Esophagus muscularis mucosa (tissue), 4 donors: ENCODE data around the gene STK4. TPM values are rescaled to one million over a fixed set of nuclear protein-coding genes. Genes with fewer than 3 reads are reported as not detected.

Source experiments
- DNase-seq: peaks from one replicate; pipeline ENCODE4 v3.0.0-alpha.2; 2017; ENCODE audit errors: extremely low spot score
- H3K27ac ChIP-seq, 4 donors: fragments of 200-600 bp; sonication (generic); replicated peaks in 1 of 4; 1 replicate in 3 of 4; 2 replicates in 1 of 4; pipeline ENCODE4 v1.5.1; 2016 to 2019; ENCODE audit warnings: mild to moderate bottlenecking in 1 of 4
- H3K27me3 ChIP-seq, 4 donors: fragments of 200-600 bp; sonication (generic); one replicate each; pipeline versions ENCODE4 v1.5.1 to v1.6.0; 2016 to 2019
- H3K36me3 ChIP-seq, 4 donors: fragments of 200-600 bp; sonication (generic); one replicate each; pipeline ENCODE4 v1.5.1; 2016 to 2019
- H3K4me1 ChIP-seq, 4 donors: fragments of 200-600 bp; sonication (generic); one replicate each; pipeline ENCODE4 v1.5.1; 2016 to 2019
- H3K4me3 ChIP-seq, 4 donors: fragments of 200-600 bp; sonication (generic); 1 replicate in 2 of 4; 2 replicates in 2 of 4; pipeline ENCODE4 v1.5.1; 2016 to 2019; ENCODE audit warnings: mild to moderate bottlenecking in 4 of 4, moderate library complexity in 1 of 4
- H3K9me3 ChIP-seq, 4 donors: fragments of 200-600 bp; sonication (generic); 1 replicate in 3 of 4; 2 replicates in 1 of 4; pipeline ENCODE4 v1.5.1; 2016 to 2019
- EP300 ChIP-seq: sonication (generic); formaldehyde crosslinking; IDR thresholded peaks from one replicate; pipeline ENCODE4 v1.6.1; 2017; ENCODE audit warnings: antibody characterized with exemption
- POLR2A ChIP-seq: fragments of 450-650 bp; IDR thresholded peaks from one replicate; pipeline ENCODE4 v1.6.1; 2017; ENCODE audit warnings: antibody characterized with exemption, moderate library complexity, mild to moderate bottlenecking, low read depth
- POLR2AphosphoS5 ChIP-seq, 2 donors: sonication (generic); formaldehyde crosslinking; IDR thresholded peaks; one replicate each; pipeline ENCODE4 v1.6.1; 2017; ENCODE audit warnings: antibody characterized with exemption in 2 of 2
- WGBS: methylation state at CpG from one replicate; pipeline ENCODE4 v1.1.5; 2018; 5-methylcytosine and 5-hydroxymethylcytosine counted together
- intact Hi-C: fragments of 100-400 bp; cut with DNase I; formaldehyde crosslinking; loops from one replicate; pipeline ENCODE4 v1.15.1; 2023
- total RNA-seq, 4 donors: library from RNA; depleted of rRNA; stranded (reverse); fragments of >200 nt; gene quantifications; one replicate each; pipeline versions ENCODE4 v1.1.0 to v1.2.1, GENCODE V29; 2016
- TF ChIP-seq, protein P1 (sequence below), 3 experiments: fragments of 200-600 bp in 2 of 3; fragments of 450-650 bp in 1 of 3; sonication (generic) in 2 of 3; IDR thresholded peaks; one replicate each; pipeline ENCODE4 v1.5.1; 2017 to 2019; ENCODE audit warnings: antibody characterized with exemption in 3 of 3, mild to moderate bottlenecking in 2 of 3, moderate library complexity in 1 of 3

The STK4 gene
- total RNA-seq, 4 donors from 2014 or later, result 26.0 to 31.6 (median 27.7) TPM

DNA sequence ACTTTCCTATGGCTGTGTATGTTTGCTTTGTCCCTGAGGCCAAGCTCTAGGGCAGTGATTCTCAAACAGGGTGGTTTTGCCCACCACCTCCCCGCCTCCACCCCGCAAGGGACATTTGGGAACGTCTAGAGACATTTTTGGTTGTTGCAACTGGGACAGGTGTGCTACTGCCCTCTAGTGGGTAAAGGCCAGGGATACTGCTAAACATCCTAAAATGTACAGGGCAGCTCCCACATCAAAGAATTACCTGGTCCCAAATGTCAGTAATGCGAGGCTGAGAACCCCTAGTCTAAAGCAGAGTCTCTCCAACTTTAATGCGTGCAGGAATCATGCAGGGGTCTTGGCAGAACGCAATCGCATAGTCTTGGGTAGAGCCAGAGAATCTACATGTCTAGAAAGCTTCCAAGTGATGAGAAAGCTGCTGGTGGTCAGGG is 129.5 kb downstream of the STK4 start:
- no peak overlapping the region for H3K4me3 ChIP-seq
- H3K9me3 ChIP-seq, result no peaks in the 10 kb centered on the region
- WGBS, result 8% methylated on average over 2 of the region's 7 CpGs
- H3K4me1 ChIP-seq, result peaks cover 6 to 28% (median 17%) of the 10 kb centered on the region in 4 donors
- no peak for TF ChIP-seq EP300
- no peak for TF ChIP-seq POLR2AphosphoS5 (IDR thresholded peaks at IDR 0.05)
- TF ChIP-seq, protein P1, sequence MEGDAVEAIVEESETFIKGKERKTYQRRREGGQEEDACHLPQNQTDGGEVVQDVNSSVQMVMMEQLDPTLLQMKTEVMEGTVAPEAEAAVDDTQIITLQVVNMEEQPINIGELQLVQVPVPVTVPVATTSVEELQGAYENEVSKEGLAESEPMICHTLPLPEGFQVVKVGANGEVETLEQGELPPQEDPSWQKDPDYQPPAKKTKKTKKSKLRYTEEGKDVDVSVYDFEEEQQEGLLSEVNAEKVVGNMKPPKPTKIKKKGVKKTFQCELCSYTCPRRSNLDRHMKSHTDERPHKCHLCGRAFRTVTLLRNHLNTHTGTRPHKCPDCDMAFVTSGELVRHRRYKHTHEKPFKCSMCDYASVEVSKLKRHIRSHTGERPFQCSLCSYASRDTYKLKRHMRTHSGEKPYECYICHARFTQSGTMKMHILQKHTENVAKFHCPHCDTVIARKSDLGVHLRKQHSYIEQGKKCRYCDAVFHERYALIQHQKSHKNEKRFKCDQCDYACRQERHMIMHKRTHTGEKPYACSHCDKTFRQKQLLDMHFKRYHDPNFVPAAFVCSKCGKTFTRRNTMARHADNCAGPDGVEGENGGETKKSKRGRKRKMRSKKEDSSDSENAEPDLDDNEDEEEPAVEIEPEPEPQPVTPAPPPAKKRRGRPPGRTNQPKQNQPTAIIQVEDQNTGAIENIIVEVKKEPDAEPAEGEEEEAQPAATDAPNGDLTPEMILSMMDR (IDR thresholded peaks at IDR 0.05), result peak; percentile 52 to 79 (median 64)
- no peak for TF ChIP-seq POLR2A
- H3K27ac ChIP-seq, result no peak overlapping the region
- intact Hi-C loops, result loop anchor here (5.0 kb wide), 2 partner anchors 54 to 84 kb away; no protein-coding TSS in a partner anchor
- no peak for DNase-seq
- H3K27me3 ChIP-seq, result peaks cover 0 to 60% (median 28%) of the 10 kb centered on the region in 4 donors
- no peaks in the 10 kb centered on the region for H3K36me3 ChIP-seq

DNA sequence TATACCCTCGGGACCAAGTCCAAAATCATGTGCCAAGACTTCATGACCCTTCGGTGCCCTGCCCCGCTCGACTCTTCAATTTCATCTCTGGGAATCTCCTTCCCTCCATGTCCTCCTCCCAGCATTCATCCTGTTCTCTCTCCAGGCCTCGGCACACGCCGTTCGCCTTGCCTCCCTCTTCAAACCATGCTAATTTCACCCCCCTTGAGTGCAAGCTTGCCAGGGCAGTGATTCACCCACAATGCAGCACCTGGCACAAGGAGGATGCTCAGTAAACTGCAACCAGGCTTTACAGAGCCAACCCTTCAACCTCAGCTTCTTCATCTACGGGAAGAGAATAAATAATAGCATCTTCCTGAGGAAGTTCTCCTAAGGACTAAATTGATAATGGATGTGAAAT is 130.5 kb downstream of the STK4 start:
- Histone ChIP-seq H3K9me3 (no peaks in the 10 kb centered on the region), H3K36me3 (no peaks in the 10 kb centered on the region), H3K27me3 (peaks cover 0 to 69% (median 32%) of the 10 kb centered on the region in 4 donors), H3K27ac (no peak overlapping the region), H3K4me1 (peaks cover 6 to 30% (median 20%) of the 10 kb centered on the region in 4 donors), H3K4me3 (no peak overlapping the region)
- TF ChIP-seq EP300 (no peak), POLR2AphosphoS5 (IDR thresholded peaks at IDR 0.05) (no peak), POLR2A (no peak)
- TF ChIP-seq, protein P1 (IDR thresholded peaks at IDR 0.05), result no peak
- DNase-seq, result no peak
- WGBS, result 84% methylated on average over 9 of the region's 9 CpGs
- intact Hi-C loops, result loop anchor here (5.0 kb wide), 2 partner anchors 54 to 84 kb away; no protein-coding TSS in a partner anchor

DNA sequence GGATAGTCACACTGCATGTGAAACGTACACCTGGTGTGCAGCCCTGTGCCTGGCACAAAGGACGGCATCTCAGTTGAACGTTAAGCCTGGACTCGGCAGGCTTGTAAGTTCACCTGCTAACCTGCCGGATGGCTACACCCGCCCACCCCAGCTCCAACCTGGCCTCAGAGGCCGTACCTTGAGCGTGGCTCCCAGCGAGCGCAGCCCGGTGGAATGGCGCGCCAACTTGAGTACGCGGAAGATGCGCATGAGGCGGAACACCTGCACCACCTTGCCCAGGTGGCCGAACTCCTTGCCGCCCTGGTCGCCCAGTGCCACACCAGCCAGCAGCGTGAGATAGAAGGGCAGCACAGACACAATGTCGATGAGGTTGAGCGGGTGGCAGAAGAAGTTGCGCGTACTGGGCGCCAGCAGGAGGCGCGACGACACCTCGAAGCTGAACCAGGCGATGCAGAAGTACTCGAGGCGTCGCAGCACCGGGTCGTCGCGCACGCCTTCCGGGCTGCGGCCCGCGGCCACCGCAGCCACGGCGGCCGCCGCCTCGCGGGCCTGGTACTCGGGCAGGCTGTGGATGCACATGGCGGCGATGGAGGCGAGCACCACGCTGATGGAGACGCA is 131.3 kb downstream of the STK4 start:
- 61% methylated on average over 14 of the region's 56 CpGs for WGBS
- no peak for TF ChIP-seq EP300
- no peak for TF ChIP-seq POLR2A
- TF ChIP-seq, protein P1 (IDR thresholded peaks at IDR 0.05), result peak in 1 of 3 experiments; percentile 24
- Histone ChIP-seq H3K27ac (no peak overlapping the region), H3K27me3 (peaks cover 0 to 72% (median 32%) of the 10 kb centered on the region in 4 donors), H3K9me3 (no peaks in the 10 kb centered on the region), H3K4me1 (peaks cover 6 to 30% (median 20%) of the 10 kb centered on the region in 4 donors), H3K36me3 (no peaks in the 10 kb centered on the region), H3K4me3 (peak overlapping the region; percentile 13 to 39 (median 30))
- no peak for DNase-seq
- intact Hi-C loops, result loop anchor here (5.0 kb wide), 2 partner anchors 55 to 85 kb away; no protein-coding TSS in a partner anchor

DNA sequence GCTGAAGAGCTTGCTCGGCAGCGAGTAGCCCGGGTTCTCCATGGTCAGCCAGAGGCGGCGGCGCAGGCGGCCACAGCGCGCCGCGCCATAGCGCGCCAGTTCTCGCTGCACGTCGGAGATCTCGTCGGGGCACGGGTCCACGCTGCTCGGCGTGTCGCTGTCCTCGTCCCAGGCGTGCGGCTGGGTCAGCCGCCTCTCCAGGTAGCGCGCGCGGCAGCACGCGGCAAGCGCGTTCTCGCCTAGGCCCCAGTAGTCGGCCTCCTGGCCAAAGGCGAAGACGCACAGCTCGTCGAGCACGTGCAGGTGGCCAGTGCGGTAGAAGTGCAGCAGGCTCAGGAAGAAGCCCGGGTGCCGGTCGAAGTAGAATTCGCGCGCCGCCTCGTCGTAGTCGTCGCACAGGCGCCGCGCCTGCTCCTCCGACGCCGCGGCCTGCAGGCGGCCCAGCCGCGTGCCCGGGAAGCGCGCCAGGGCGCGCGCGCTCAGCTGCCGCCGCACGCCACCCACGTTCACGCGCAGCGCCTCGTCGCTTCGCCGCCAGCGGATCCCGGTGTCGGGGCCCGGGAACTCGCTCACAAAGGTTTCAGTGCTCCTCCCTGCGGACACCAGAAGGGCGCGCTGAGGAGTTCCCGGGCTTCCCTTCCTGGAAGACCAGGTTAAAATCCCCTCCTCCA is 131.9 kb downstream of the STK4 start:
- Histone ChIP-seq H3K36me3 (no peaks in the 10 kb centered on the region), H3K9me3 (peaks cover 0 to 5% (median 0%) of the 10 kb centered on the region in 4 donors), H3K27me3 (peaks cover 0 to 78% (median 32%) of the 10 kb centered on the region in 4 donors), H3K4me3 (peak overlapping the region; percentile 13 to 39 (median 30)), H3K4me1 (peaks cover 6 to 30% (median 20%) of the 10 kb centered on the region in 4 donors), H3K27ac (no peak overlapping the region)
- WGBS, result 2% methylated on average over 11 of the region's 91 CpGs
- TF ChIP-seq EP300 (no peak), POLR2A (no peak), POLR2AphosphoS5 (IDR thresholded peaks at IDR 0.05) (no peak)
- TF ChIP-seq, protein P1 (IDR thresholded peaks at IDR 0.05), result no peak
- DNase-seq, result no peak
- intact Hi-C loops, result loop anchor here (5.0 kb wide), 2 partner anchors 56 to 86 kb away; no protein-coding TSS in a partner anchor
